Left cardiac atrium (tissue), 4 donors: ENCODE results near the gene URI1. TPM values are rescaled to one million over a fixed set of nuclear protein-coding genes. Genes with fewer than 3 reads are reported as not detected.
A peak's percentile ranks its signal among the peaks of the same experiment; 100 is the strongest.
"Not testable (repeated sequence)": the region's sequence is repeated elsewhere in the genome, so short reads cannot be mapped to it uniquely, and the experiment has no call there.

Experiments
- ATAC-seq, 2 donors: fragments of 200-7000 bp; cut with Tn5 transposase; one replicate each; pipeline ENCODE4 v1.9.1; 2020; ENCODE audit warnings: mild to moderate bottlenecking in 2 of 2, moderate library complexity in 2 of 2
- DNase-seq: peaks from one replicate; pipeline ENCODE4 v3.0.0-alpha.2; 2020
- intact Hi-C, 2 donors: fragments of 100-400 bp; cut with DNase I; formaldehyde crosslinking; loops; one replicate each; pipeline versions ENCODE4 v1.14.1 to v1.15.1; 2022 to 2023
- long read RNA-seq: library from polyadenylated mRNA; unstranded; transcript quantifications from one replicate; pipeline ENCODE4 v2.0.0, GENCODE V29; 2021
- total RNA-seq, 2 donors: library from RNA; stranded (reverse); fragmentation: NEBNext Ultra II Directional; extraction: Animal tissue kit (Norgen Biotek cat#: 25700); gene quantifications; one replicate each; pipeline ENCODE4 v1.2.1, GENCODE V29; 2021
- donor health status: DM: no; HTN: yes; CAD: no.
- donor health status: DM: no; HTN: yes; CAD: no; lungs with severe emphysema.
- donor health status: DM: yes; HTN: yes; CAD: no.
- donor health status: Dilated cardiomyopathy.

The URI1 gene, protein sequence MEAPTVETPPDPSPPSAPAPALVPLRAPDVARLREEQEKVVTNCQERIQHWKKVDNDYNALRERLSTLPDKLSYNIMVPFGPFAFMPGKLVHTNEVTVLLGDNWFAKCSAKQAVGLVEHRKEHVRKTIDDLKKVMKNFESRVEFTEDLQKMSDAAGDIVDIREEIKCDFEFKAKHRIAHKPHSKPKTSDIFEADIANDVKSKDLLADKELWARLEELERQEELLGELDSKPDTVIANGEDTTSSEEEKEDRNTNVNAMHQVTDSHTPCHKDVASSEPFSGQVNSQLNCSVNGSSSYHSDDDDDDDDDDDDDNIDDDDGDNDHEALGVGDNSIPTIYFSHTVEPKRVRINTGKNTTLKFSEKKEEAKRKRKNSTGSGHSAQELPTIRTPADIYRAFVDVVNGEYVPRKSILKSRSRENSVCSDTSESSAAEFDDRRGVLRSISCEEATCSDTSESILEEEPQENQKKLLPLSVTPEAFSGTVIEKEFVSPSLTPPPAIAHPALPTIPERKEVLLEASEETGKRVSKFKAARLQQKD
- 10 to 100 TPM; 35.2 to 37.1 TPM for total RNA-seq
- long read RNA-seq, partial matches to known transcripts, result 1 of 6 reads
- long read RNA-seq, other reads (novel, unspliced or antisense), result 1 of 6 reads

DNA sequence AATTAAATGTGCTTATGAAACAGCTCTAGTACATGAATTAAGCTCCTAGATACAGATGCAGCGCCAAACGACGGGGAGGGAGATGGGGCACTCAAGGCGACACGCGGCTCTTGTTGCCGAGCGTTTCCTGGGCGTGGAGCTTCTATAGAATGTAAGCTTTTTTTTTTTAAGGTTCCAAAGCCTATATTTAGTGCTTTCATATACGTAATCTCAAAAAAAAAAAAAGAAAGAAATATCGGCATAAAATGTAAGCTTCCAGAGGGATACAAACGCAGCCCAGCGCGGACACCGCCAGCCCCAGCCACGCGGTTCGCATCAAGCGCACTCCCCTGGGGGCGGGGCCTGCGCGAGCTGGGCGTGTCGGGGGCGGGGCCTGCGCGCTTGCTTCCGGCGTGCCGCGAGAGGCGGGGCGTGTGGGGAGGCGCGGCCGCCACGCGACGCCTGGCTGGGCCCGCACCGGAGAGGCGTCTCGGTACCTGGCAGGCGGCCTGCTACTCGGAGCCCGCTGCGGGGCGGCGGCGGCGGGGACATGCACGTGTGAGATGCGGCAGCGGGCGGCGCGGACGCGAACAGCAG is at the start of gene URI1:
Gene URI1, plus strand, starts transcription at position 412 of the 576 bp plus-strand sequence. CDS start 309 bp downstream, outside the sequence.
- peak; percentile 99 for ATAC-seq
- peak; percentile 91 for DNase-seq
- intact Hi-C loops, result no loop called here

DNA sequence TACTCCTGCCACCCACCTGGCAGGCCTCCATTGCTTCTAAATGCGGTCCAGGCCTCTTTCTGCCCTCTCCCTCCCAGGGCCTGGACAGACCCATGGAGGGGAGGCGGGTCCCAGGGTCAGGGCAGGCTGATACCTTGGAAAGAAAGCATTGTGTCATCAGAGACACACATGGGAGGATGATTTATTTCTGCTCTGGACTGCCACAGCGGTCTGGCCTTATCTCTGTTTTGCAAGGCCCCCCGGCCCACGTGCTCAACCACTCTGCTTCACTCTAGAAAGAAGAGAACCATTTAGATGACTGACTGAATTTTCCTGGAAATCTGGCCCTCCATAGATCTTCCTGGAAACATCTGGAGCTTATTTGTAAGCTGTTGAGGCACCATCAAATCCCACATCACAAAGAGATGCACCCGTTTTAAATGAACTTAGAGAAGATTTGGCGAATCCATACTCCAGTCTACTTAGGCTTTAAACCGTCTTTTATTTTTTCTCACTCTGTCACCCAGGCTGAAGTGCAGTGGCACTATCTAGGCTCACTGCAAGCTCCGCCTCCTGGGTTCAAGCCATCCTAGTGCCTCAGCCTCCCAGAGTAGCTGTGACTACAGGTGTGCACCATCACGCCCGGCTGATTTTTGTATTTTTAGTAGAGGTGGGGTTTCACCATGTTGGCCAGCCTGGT is 48.3 kb upstream of the URI1 start:
- intact Hi-C loops, result no loop called here
- ATAC-seq, result no peak
- DNase-seq, result no peak

DNA sequence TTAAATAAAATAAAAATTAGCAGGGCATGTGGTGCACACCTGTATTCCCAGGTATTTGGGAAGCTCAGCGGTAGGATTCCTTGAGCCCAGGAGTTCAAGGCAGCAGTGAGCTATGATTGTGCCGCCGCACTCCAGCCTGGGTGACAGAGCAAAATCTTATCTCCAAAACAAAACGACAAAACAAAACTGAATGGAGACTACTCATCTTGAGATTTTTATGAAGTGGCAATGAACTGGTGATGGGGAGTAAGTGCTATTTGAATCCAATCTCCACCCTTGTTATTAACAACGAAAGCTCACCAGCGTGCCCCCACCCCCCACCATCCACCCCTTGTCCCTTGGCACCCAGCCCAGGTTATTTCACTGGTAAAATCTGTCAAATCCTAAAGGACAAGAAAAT is 45.2 kb upstream of the URI1 start:
- intact Hi-C loops, result no loop called here
- no peak for DNase-seq
- ATAC-seq, result no peak

GRCh38 chr19:29897466-29897865 is 44.6 kb upstream of the URI1 start:
- DNase-seq (no peak), ATAC-seq (no peak)
- intact Hi-C loops, result no loop called here

GRCh38 chr19:29904017-29904416 is 38.0 kb upstream of the URI1 start:
- DNase-seq, result no peak
- no peak for ATAC-seq
- intact Hi-C loops, result no loop called here

GRCh38 chr19:29908963-29909944 is 32.8 kb upstream of the URI1 start:
- ATAC-seq, result no peak
- intact Hi-C loops, result no loop called here

GRCh38 chr19:29914933-29915332 is 27.1 kb upstream of the URI1 start:
- intact Hi-C loops, result no loop called here
- ATAC-seq (no peak), DNase-seq (no peak)

More at GRCh38 chr19:29908963-29909944, 32.8 kb upstream of the URI1 start:
- no peak for DNase-seq

- DNase-seq, intact Hi-C loops, ATAC-seq: not testable (repeated sequence)
These were observed 26.2 kb upstream of the URI1 start for GRCh38 chr19:29915832-29916231.

DNA sequence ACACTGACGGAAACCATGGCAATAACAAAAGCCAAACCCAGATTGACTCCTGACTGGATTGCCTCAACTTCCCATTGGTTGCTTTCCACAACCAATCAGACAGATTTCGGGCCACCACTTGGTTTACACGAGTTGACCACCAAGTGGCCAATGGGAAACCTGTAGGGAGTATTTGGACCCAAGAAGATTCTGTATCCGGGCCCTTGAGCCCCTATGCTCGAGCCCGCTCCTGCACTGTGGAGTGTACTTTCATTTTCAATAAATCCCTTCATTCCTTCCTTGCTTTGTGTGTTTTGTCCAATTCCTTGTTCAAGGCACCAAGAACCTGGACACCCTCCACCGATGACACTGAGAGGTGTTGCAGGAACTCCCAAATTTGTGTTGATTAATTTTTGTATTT is 24.1 kb upstream of the URI1 start:
- no peak for DNase-seq
- intact Hi-C loops, result no loop called here
- no peak for ATAC-seq

DNA sequence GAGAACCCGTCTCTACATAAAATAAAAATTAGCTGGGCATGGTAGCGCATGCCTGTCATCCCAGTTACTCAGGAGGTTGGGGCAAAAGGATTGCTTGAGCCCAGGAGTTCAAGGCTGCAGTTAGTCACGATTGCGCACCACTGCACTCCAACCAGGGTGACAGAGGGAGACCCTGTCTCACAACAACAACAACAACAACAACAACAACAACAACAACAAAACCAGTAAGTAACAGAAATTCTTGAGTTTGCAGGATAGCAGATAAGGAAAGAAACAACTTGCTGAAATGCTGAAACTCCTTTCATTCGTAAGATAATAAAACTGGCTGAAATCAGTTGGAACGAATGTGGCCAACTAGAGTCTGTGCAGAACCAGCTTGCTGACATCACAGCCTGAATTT is 23.1 kb upstream of the URI1 start:
- intact Hi-C loops, result no loop called here
- no peak for DNase-seq
- ATAC-seq, result no peak

DNA sequence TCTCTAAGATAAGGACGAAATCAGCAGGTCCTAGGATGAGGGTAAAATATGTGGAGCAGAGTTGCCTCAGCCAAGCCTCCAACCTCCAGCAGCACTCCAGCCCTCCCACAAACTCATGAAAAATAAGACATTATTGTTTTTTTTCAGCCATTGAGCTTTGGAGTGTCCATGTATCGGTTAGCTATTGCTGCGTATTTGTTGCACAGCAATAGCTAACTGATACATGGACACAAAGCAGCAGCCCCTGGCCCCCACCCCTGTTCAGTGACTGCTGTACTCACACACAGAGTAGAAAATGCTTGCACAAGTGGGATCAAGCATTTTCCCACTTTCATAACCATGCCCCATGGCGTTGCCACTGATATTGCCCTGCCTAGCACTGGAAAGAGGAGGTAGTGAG is 19.1 kb upstream of the URI1 start:
- no peak for ATAC-seq
- no peak for DNase-seq
- intact Hi-C loops, result no loop called here

- ATAC-seq (no peak), DNase-seq (no peak)
- intact Hi-C loops, result no loop called here
These were observed 18.4 kb upstream of the URI1 start for GRCh38 chr19:29923653-29924052.

- no peak for DNase-seq
- intact Hi-C loops, result no loop called here
- ATAC-seq, result no peak
These were observed 16.0 kb upstream of the URI1 start for GRCh38 chr19:29926031-29926430.

DNA sequence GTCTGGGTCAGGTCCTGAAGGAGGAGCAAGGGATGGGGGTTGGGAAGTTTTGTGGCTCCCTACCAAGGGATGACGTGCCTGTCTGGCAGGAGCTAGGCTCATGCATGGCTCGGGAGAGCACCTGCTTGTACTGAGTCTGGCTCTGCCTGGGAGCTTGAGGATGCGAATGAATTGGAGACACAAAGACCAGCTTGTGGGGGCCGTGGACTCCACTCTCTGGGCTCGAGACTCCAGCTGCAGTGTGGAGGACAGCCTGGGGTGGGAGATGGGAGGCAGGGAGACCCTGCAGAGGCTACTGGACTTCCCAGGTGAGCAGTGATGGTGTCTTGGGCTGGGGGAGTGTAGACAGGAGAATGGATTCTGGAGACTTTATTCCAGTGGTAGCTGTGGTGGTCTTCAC is 15.2 kb upstream of the URI1 start:
- ATAC-seq, result no peak
- DNase-seq, result no peak

DNA sequence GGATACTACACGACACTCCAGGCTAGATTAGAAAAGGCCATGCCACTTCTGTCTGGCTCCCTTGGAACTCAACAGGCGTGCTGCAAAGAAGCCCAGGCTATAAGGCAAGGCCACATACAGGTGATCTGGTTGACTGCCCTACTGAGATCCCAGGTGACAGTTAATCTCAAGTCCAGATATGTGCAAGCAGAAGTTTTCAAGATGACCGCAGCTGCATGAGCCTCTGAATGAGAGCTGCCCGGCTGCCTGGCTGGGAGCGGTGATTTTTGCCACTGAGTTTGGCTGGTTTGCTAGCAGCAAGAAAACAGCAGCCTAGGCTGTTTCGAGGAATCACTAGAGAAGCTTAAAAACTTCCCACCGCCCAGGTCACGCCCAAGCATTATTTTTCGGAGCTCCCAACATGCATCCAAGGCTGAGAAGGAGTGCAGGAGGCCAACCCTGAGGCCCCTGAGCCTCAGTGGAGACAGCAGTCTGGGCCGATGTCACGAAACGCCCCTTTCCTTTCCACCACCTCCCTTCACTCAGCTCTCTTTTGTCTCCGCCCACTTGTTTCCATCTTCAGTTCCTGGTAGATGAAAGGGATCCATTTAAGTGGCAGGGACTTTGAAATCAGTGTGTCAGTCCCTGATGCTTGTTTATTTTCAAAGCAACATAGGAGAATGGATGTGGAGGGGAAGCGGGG is 14.0 kb upstream of the URI1 start:
- no peak for ATAC-seq
- intact Hi-C loops, result no loop called here

More for the DNA sequence above, 15.2 kb upstream of the URI1 start:
- intact Hi-C loops, result no loop called here

DNA sequence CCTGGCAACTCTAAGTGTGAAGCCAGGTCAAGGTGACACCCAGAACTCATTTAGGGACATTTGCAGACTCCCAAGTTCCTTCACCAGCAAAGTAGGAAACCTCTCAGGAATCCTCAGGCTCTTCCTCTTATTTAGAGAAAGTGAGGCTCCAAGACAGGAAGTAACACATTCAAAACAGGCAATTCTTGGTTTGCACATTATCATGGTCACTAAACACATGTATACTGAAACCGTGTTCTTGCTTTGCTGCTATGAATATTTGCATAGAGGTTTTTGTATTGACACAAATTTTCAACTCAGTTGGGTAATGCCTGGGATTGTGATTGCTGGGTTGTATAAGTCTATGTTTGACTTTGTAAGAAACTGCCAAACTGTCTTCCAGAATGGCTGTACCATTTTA is 13.2 kb upstream of the URI1 start:
- DNase-seq (no peak), ATAC-seq (no peak)
- intact Hi-C loops, result no loop called here

More for the DNA sequence above, 14.0 kb upstream of the URI1 start:
- no peak for DNase-seq

GRCh38 chr19:29934257-29934656 is 7.8 kb upstream of the URI1 start:
- ATAC-seq (no peak), DNase-seq (no peak)
- intact Hi-C loops, result no loop called here

DNA sequence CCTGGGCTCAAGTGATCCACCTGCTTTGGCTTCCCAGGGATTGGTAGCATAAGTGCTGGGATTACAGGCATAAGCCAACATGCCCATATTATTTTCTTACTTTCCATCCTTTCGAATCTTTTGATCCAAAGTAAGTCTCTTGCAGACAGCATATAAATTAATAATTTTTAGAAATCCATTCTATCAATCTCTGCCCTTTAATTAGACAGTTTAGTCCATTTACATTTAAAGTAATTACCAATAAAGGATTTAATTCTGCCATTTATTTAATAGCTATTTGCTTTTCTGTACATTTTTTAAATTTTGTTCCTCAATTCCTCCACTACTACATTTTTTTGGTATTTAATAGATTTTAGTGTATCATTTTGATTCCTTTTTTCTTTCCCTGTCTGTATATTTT is 7.3 kb upstream of the URI1 start:
- intact Hi-C loops, result no loop called here
- no peak for DNase-seq

More for the DNA sequence above, 7.3 kb upstream of the URI1 start:
- ATAC-seq, result no peak
